IPS-20b (cell line): ENCODE measurements around the gene PPIH.
"Not testable (repeated sequence)": the region's sequence is repeated elsewhere in the genome, so short reads cannot be mapped to it uniquely, and the experiment has no call there.

Source experiments
- H3K27ac ChIP-seq: one replicate; pipeline ENCODE4 v1.5.1; 2013; ENCODE audit warnings: low read length
- H3K27me3 ChIP-seq: 2 replicates; pipeline ENCODE4 v1.6.1; 2013; ENCODE audit warnings: mild to moderate bottlenecking, low read length, inconsistent platforms; ENCODE audit not compliant: insufficient read depth
- H3K36me3 ChIP-seq: 2 replicates; pipeline ENCODE4 v1.6.1; 2013; ENCODE audit warnings: low read depth, mild to moderate bottlenecking, inconsistent platforms, low read length, moderate library complexity; ENCODE audit not compliant: insufficient read depth
- H3K4me1 ChIP-seq: 2 replicates; pipeline ENCODE4 v1.6.1; 2013; ENCODE audit warnings: mild to moderate bottlenecking, control low read depth, inconsistent platforms, low read length, moderate library complexity; ENCODE audit not compliant: insufficient read depth
- H3K4me3 ChIP-seq: 2 replicates; pipeline ENCODE4 v1.5.1; 2013; ENCODE audit warnings: mild to moderate bottlenecking, low read length, inconsistent platforms
- H3K9ac ChIP-seq: 2 replicates; pipeline ENCODE4 v1.6.1; 2013; ENCODE audit warnings: low read depth, mild to moderate bottlenecking, inconsistent platforms, low read length, moderate library complexity
- H3K9me3 ChIP-seq: 2 replicates; pipeline ENCODE4 v1.6.1; 2013; ENCODE audit warnings: mild to moderate bottlenecking, low read depth, low read length, inconsistent platforms; ENCODE audit not compliant: insufficient read depth

The PPIH gene

DNA sequence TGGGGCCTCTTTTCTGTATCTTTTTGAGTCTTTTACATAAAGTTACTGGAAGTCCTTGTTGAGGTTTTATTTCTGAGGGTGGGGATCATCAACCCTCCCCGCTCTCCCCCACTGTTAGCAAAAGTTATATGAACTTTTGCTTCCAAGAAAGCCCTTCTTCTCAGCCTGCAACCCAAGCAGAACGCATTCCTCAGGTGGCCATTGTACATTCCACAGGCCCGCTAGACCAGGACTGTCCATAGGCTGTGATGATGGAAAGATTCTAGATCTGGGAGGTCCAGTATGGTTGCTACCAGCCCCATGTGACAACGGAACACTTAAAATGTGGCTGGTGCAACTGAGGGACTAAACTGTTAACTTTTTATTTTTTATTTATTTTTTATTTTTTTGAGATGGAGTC, 12.2 kb downstream of the PPIH start:
- Histone ChIP-seq H3K36me3 (peaks cover 76% of the 10 kb centered on the region), H3K4me3 (no peak overlapping the region), H3K27ac (no peak overlapping the region)

DNA sequence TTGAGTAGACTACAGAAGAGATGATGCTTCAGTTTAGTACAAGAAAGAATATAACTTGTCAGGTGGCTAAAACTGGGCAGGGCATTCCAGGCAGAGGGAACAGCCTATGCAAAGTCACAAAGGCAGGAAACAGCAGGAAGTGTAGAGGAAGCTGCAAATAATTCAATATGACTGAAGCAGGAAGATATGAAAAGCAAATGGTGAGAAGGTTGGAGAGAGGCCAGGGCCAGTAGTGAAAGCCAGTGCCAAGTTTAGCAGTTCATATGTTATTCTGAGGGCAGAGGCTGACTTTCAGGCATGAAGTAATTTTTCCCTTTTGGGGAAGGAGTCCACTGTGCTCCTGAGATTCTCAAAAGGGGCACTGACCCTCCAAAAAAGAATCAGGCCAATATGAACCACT, 16.0 kb downstream of the PPIH start:
- H3K27ac ChIP-seq: no peak overlapping the region
- H3K36me3 ChIP-seq: peaks cover 44% of the 10 kb centered on the region

More for the DNA sequence above, 12.2 kb downstream of the PPIH start:
- H3K4me1 ChIP-seq: no peaks in the 10 kb centered on the region
- H3K9ac ChIP-seq: no peak overlapping the region
- H3K9me3 ChIP-seq: no peaks in the 10 kb centered on the region
- no peaks in the 10 kb centered on the region for H3K27me3 ChIP-seq

DNA sequence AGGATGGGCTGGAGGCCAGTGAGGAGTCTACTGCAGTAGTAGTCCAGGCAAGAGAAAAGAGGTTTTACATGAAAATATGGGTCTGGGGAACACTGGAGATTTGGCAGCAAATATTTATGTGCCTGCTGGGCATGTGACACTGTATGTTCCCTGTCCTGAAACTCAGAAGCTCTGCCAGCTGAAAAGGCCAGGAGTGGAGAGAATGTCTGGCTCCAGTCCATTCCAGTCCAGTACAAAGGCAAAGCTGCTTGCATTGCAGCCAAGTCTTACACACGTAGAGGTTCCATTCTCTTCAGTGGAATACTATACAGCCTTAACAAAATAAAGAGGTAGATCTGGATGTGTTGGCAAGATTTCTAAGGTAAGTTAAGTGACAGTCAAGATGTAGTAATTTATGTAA, 16.5 kb downstream of the PPIH start:
- no peak overlapping the region for H3K27ac ChIP-seq
- H3K9me3 ChIP-seq: no peaks in the 10 kb centered on the region
- H3K27me3 ChIP-seq: no peaks in the 10 kb centered on the region
- peaks cover 40% of the 10 kb centered on the region for H3K36me3 ChIP-seq
- no peak overlapping the region for H3K4me3 ChIP-seq
- H3K9ac ChIP-seq: no peak overlapping the region
- H3K4me1 ChIP-seq: no peaks in the 10 kb centered on the region

More for the DNA sequence above, 16.0 kb downstream of the PPIH start:
- Histone ChIP-seq H3K9ac (no peak overlapping the region), H3K4me1 (no peaks in the 10 kb centered on the region), H3K27me3 (no peaks in the 10 kb centered on the region), H3K9me3 (no peaks in the 10 kb centered on the region), H3K4me3 (no peak overlapping the region)

DNA sequence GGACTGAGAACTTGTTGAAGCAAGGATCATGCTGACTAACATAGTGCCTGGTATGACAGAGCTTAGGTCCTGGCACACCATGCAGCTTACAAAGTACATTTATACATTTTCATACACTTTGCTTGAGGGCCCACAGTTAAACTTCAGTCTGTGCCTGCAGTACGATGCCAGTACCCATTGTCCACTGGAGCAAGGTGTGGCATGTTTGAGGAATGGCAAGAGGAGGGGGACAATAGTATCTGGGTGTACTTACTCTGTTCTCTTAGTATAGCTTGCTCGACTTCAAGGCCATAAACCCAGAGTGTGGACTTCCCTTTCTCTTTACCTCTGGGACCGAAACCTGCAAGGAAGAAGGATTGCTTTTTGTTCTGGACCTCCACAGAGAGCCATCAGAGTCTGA, 17.2 kb downstream of the PPIH start:
- no peaks in the 10 kb centered on the region for H3K27me3 ChIP-seq
- H3K36me3 ChIP-seq: peaks cover 32% of the 10 kb centered on the region
- H3K27ac ChIP-seq: no peak overlapping the region
- H3K4me3 ChIP-seq: no peak overlapping the region
- no peaks in the 10 kb centered on the region for H3K9me3 ChIP-seq
- no peak overlapping the region for H3K9ac ChIP-seq
- H3K4me1 ChIP-seq: no peaks in the 10 kb centered on the region; the same call in 1 of the 2 replicates

DNA sequence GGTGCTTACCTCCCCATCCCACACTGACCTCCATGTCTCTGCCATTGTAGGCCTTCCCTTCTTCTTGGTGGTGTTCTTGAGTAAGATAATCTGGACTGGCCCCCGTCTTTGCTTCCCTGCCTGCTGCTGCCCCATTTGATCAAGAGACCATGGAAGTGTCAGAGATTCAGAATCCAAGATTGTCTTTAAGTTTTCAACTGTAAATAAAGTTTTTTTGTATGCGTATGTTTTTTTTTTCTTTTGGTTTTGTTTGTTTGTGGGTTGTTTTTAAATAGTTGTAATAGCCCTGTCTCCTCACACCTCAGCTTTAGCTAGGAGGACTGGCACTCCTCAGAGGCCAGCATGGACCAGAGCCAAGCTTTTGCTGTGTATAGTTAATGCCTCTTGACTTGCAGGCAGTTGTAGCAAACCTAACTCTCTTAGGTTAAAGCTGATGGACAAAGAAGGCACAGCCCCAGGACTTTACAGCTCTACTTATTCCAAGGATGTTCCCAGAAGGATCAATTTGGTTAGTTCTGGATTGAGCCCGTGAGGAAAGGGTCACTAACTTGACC, 18.4 kb downstream of the PPIH start:
- Histone ChIP-seq H3K9me3 (no peaks in the 10 kb centered on the region), H3K27me3 (no peaks in the 10 kb centered on the region), H3K4me1 (no peaks in the 10 kb centered on the region; the same call in 1 of the 2 replicates), H3K36me3 (peaks cover 31% of the 10 kb centered on the region), H3K4me3 (no peak overlapping the region), H3K27ac (no peak overlapping the region), H3K9ac (no peak overlapping the region)

DNA sequence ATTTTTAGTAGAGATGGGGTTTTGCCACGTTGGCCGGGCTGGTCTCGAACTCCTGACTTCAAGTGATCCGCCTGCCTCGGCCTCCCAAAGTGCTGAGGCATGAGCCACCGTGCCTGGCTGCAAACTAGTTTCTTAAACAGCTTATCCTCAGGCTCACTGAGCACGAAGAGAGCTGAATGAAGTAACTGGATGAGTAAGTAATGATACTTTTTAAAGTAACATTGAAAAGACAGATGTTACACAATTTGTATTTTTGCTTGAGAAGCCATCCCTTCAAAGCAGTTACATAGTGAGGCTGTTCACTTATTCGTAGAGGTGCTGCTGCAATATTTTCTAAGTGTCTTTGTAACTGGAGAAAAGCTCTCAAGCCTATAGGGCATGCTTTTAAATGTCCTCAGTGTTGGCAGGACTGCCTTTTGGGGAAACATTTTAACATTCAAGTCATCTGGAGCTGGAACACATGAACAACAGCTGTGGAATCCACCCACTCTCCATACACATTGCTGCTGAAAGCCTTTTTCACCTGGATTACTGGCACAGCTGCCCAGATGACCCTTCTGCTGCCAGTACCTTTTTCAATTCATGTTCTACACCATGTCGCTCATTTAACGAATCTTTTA, 21.3 kb downstream of the PPIH start:
- Histone ChIP-seq H3K4me1 (peaks cover 4% of the 10 kb centered on the region; the same call in 1 of the 2 replicates), H3K36me3 (peaks cover 28% of the 10 kb centered on the region), H3K4me3 (no peak overlapping the region), H3K9ac (no peak overlapping the region), H3K27me3 (no peaks in the 10 kb centered on the region), H3K27ac (no peak overlapping the region), H3K9me3 (no peaks in the 10 kb centered on the region)

DNA sequence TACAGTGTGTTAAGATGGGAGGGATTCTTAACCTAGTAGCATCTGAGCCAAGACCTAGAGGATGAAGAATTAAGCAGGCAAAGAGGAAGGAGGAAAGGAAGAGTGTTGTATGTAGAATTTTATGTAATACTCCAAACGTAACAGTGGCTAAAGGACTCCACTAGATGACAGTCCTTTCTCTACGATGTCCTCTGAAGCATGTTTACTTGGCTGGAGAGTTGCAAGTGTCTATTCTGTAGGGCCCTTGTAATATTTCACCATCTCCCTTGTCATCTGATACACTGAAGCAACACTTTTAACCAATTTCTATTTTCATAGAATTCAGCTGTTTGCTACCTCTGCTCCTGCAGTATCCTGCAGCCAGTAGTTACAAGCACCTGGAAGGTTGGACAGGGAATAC, 21.8 kb downstream of the PPIH start:
- H3K4me3 ChIP-seq: peak overlapping the region; percentile 86
- H3K9me3 ChIP-seq: no peaks in the 10 kb centered on the region
- H3K27ac ChIP-seq: no peak overlapping the region
- peaks cover 10% of the 10 kb centered on the region; the same call in 1 of the 2 replicates for H3K4me1 ChIP-seq
- peaks cover 28% of the 10 kb centered on the region for H3K36me3 ChIP-seq
- no peaks in the 10 kb centered on the region for H3K27me3 ChIP-seq
- peak overlapping the region; percentile 96; the same call in 1 of the 2 replicates for H3K9ac ChIP-seq

DNA sequence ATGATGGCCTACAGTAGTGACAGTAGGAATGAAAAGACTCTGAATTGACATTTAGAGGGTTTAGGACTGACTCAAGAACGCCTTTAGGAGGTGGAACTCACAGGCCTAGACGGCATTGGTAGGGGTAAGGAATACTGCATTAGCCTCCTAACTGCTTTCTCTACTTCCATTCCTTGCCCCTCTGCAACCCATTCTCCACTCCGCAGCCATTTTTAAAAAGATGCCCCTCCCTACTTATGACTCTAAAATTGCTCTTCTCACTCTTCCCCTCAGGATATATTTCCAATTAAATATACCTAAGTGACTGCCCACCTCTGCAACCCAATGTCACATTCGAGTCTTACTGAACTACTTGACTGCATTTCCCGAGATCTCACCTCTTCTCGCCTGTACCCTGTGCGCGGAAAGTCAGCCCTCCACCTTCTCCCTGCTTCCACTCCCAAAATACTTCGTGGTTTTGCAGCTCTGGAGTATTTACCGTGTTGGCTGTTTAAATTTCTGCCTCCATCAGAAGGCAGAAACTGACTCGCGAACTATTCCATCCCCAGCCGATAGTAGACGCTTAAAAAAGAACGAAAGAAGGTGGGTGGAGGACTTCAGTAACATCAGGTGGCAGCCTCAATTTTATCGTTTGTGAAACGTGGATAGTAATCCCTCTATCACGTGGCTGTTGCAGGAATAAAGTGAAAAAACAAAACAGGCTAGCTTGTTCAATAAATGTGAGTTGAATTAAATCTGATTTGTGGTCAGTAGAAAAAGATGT, 22.9 kb downstream of the PPIH start:
- Histone ChIP-seq H3K9me3 (no peaks in the 10 kb centered on the region), H3K27ac (peak overlapping the region; percentile 80)

DNA sequence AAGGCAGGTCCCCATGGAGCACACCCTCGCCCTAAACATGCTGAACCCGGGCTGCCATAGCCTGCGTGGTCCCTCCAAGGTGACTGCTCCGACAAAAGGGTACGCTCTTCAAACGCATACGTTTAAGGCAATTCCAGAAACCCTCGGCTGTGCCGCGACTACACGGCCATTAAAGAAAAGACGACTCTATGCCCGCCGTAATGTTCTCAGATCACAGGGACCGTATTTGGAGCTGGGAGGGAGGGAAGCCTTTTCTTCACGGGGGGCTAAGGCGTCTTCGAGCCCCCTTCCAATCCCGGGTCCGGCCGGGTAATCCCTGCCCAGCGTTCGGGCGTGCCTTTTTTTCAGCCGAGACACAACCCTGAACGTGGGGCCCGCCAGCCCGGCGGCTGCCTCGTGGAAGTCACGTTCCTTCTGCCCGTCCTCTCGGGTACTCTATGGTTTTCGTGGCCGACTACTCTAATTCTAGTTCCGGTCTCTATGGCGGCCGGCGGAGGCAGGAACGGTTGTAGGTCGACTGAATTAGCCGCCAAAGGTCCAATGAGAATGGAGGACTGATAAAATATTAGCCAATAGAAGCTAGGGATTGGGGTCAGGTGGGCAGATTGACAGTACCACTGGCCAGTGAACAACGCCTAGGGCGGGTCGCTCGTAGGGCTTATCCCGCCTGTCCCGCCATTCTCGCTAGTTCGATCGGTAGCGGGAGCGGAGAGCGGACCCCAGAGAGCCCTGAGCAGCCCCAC, 23.7 kb downstream of the PPIH start, which contains the start of gene YBX1:
Gene YBX1, plus strand, starts transcription at position 678 of the 743 bp plus-strand sequence. CDS start 148 bp downstream, outside the sequence.
- H3K4me1 ChIP-seq: peaks cover 23% of the 10 kb centered on the region; the same call in 1 of the 2 replicates
- peak within 1 kb of the TSS; percentile 80 for H3K27ac ChIP-seq
- peaks cover 37% of the 10 kb centered on the region for H3K36me3 ChIP-seq
- H3K9me3 ChIP-seq: no peaks in the 10 kb centered on the region
- H3K4me3 ChIP-seq: peak within 1 kb of the TSS; percentile 86
- H3K9ac ChIP-seq: peak within 1 kb of the TSS; percentile 96
- H3K27me3 ChIP-seq: no peaks in the 10 kb centered on the region

More for the DNA sequence above, 22.9 kb downstream of the PPIH start:
- Histone ChIP-seq H3K4me1 (peaks cover 19% of the 10 kb centered on the region; the same call in 1 of the 2 replicates), H3K4me3 (peak overlapping the region; percentile 86), H3K9ac (peak overlapping the region; percentile 96), H3K27me3 (no peaks in the 10 kb centered on the region), H3K36me3 (peaks cover 29% of the 10 kb centered on the region)

DNA sequence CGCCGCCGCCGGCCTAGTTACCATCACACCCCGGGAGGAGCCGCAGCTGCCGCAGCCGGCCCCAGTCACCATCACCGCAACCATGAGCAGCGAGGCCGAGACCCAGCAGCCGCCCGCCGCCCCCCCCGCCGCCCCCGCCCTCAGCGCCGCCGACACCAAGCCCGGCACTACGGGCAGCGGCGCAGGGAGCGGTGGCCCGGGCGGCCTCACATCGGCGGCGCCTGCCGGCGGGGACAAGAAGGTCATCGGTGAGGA, 24.2 kb downstream of the PPIH start:
- Histone ChIP-seq H3K4me1 (peaks cover 23% of the 10 kb centered on the region; the same call in 1 of the 2 replicates), H3K4me3 (peak overlapping the region; percentile 86; the same call in 1 of the 2 replicates), H3K36me3 (peaks cover 40% of the 10 kb centered on the region)
- H3K27ac ChIP-seq, H3K9ac ChIP-seq, H3K27me3 ChIP-seq, H3K9me3 ChIP-seq: not testable (repeated sequence)

DNA sequence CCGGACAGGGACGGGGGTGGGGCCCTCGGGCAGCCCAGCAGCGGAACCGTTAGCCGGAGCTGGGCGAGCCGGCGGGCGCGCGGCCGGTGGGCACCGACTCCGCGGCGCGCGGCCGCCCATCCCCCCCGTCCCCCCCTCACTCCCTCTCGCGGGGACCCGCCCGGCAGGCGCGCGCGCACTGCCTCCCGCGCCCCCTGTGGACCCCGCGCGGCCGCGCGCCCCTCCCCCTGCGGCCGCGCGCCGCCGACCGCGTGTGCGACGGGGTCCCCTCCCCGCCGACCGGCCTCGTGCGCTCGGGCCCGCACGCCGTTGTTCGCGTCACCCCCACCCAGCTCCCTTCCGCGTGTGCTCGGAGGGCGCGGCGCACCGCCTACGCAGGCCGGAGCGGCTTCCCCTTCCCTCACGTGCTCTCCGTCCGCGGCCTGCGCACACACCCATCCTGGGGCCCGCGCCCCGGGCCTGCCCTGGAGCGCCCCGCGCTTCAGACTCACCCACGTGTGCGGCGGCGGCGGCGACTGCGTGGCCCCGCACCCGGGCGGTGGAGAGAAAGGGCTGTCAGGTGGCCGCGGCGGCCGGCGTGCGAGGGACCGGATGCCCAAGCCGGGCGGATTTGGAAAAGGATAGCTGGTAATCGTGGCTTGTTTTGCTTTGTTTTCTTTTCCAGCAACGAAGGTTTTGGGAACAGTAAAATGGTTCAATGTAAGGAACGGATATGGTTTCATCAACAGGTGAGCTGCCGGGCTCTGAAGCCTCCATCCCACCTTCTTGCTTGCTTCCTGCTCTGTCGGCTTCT, 24.7 kb downstream of the PPIH start:
- Histone ChIP-seq H3K9ac (peak overlapping the region; percentile 87), H3K36me3 (peaks cover 45% of the 10 kb centered on the region), H3K27ac (no peak overlapping the region), H3K4me3 (peak overlapping the region; percentile 86), H3K9me3 (no peaks in the 10 kb centered on the region), H3K4me1 (peaks cover 26% of the 10 kb centered on the region; the same call in 1 of the 2 replicates), H3K27me3 (no peaks in the 10 kb centered on the region)
